Progenitor cell of endocrine pancreas (in vitro differentiated cells): ENCODE data around the gene MIS12. TPM values are rescaled to one million over a fixed set of nuclear protein-coding genes. Genes with fewer than 3 reads are reported as not detected.

ENCODE experiments used
- DNase-seq: peaks from one replicate; pipeline ENCODE4 v3.0.0; 2021; ENCODE audit warnings: low spot score; ENCODE audit not compliant: unreplicated experiment
- H3K27ac Mint-ChIP-seq: 2 replicates; pipeline ENCODE4 v1.8.0; 2021; ENCODE audit warnings: mild to moderate bottlenecking, moderate library complexity, mixed read lengths
- H3K27me3 Mint-ChIP-seq: 2 replicates; pipeline ENCODE4 v1.8.0; 2021; ENCODE audit warnings: mixed read lengths
- H3K36me3 Mint-ChIP-seq: 2 replicates; pipeline ENCODE4 v1.8.0; 2022; ENCODE audit warnings: mixed read lengths; ENCODE audit not compliant: insufficient read depth
- H3K4me1 Mint-ChIP-seq: 2 replicates; pipeline ENCODE4 v1.8.0; 2021; ENCODE audit warnings: low read depth, mixed read lengths
- H3K4me3 Mint-ChIP-seq: 2 replicates; pipeline ENCODE4 v1.8.0; 2021; ENCODE audit warnings: low read depth, mild to moderate bottlenecking, moderate library complexity, mixed read lengths
- H3K9me3 Mint-ChIP-seq: 2 replicates; pipeline ENCODE4 v1.8.0; 2021; ENCODE audit warnings: low read depth, mixed read lengths
- total RNA-seq: library from RNA; stranded (reverse); gene quantifications from 2 replicates; pipeline ENCODE4 v1.2.1, GENCODE V29; 2021
- TF ChIP-seq, protein P1 (sequence below): fragments of 200-600 bp; sonication (generic); IDR thresholded peaks from one replicate; pipeline ENCODE4 v1.5.0; 2021; ENCODE audit warnings: antibody characterized with exemption, mild to moderate bottlenecking; ENCODE audit not compliant: unreplicated experiment

MIS12 gene
- total RNA-seq, 1 donor from 2014 or later: 27.4 TPM

DNA sequence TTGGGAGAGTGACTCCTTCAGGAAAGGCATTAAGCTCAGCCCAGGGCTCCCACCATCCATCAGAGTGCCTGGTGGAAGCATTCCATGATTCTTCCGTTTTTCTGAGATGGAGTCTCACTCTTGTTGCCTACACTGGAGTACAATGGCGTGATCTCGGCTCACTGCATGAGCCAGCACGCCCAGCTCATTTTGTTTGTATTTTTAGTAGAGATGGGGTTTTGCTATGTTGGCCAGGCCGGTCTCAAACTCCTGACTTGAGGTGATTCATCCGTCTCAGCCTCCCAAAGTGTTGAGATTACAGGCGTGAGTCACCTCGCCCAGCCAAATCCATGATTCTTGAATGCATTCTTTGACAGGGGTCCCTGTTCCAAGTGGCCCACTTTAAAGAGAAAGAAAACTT, 23.1 kb downstream of the MIS12 start:
- TF ChIP-seq, protein P1, sequence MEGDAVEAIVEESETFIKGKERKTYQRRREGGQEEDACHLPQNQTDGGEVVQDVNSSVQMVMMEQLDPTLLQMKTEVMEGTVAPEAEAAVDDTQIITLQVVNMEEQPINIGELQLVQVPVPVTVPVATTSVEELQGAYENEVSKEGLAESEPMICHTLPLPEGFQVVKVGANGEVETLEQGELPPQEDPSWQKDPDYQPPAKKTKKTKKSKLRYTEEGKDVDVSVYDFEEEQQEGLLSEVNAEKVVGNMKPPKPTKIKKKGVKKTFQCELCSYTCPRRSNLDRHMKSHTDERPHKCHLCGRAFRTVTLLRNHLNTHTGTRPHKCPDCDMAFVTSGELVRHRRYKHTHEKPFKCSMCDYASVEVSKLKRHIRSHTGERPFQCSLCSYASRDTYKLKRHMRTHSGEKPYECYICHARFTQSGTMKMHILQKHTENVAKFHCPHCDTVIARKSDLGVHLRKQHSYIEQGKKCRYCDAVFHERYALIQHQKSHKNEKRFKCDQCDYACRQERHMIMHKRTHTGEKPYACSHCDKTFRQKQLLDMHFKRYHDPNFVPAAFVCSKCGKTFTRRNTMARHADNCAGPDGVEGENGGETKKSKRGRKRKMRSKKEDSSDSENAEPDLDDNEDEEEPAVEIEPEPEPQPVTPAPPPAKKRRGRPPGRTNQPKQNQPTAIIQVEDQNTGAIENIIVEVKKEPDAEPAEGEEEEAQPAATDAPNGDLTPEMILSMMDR: no peak
- Mint-ChIP-seq H3K27me3 (peaks cover 9% of the 10 kb centered on the region), H3K4me1 (peaks cover 3% of the 10 kb centered on the region), H3K4me3 (no peak overlapping the region), H3K27ac (peak overlapping the region; percentile 4), H3K36me3 (no peaks in the 10 kb centered on the region), H3K9me3 (no peaks in the 10 kb centered on the region)
- DNase-seq: no peak

DNA sequence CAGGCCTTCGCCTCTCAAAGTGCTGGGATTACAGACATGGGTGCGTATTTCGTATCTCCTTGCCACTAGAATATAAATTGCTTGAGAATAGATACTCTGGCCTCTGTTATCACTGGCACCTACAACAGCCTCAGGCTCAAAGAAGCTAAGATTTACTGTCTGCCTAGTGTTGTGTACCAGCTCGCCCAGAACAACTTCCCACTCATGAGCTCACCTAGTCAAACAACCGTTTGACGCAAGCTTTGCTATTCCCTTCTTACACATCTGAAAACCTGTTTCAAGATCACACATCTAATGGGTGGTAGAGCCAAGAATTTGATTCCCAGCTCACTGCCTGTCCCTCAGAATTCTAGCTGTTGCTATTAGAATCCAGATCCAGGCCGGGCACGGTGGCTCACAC, 24.4 kb downstream of the MIS12 start:
- Mint-ChIP-seq H3K36me3 (no peaks in the 10 kb centered on the region), H3K4me1 (peaks cover 3% of the 10 kb centered on the region), H3K27me3 (peaks cover 14% of the 10 kb centered on the region), H3K9me3 (no peaks in the 10 kb centered on the region), H3K27ac (no peak overlapping the region), H3K4me3 (no peak overlapping the region)
- DNase-seq: no peak
- TF ChIP-seq, protein P1: no peak

DNA sequence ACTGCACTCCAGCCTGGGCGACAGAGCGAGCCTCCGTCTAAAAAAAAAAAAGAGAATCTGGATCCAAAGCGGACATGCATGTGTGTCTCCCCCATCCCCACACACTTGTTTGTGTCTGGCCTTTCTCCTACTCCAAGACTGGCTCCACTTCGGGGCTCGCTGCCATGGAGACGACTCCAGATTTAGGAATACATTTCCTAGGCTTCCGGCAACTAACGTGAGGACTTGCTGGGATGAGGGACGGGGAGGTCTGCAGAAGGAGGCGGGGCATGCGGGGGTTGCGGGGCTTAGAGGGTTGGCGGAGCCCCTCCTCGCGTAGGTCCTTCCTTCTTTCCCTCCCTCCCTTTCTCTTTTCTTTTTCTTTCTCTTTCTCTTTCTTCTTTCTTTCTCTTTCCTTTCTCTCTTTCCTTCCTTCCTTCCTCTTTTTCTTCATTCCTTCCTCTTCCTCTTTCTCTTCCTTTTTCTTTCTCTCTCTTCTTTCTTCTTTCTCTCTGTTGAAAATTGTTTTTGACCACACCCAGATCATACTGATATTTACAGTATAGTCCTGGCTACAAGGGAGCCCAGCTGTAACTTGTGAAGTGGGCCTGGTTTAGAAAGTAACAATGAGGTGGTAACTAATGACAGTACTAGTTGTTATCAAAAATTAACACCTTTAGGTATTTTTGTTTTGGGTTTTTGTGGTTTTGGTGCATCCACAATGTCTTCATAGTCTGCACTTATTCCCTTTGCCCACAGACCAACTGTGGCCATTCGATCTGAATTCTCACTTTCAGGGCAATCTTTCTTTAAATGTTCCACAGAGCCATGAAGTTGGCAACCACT, 25.2 kb downstream of the MIS12 start:
- Mint-ChIP-seq H3K4me1 (peaks cover 3% of the 10 kb centered on the region), H3K4me3 (no peak overlapping the region), H3K36me3 (no peaks in the 10 kb centered on the region), H3K27me3 (peaks cover 18% of the 10 kb centered on the region), H3K9me3 (no peaks in the 10 kb centered on the region), H3K27ac (no peak overlapping the region)
- DNase-seq: no peak
- TF ChIP-seq, protein P1: no peak

DNA sequence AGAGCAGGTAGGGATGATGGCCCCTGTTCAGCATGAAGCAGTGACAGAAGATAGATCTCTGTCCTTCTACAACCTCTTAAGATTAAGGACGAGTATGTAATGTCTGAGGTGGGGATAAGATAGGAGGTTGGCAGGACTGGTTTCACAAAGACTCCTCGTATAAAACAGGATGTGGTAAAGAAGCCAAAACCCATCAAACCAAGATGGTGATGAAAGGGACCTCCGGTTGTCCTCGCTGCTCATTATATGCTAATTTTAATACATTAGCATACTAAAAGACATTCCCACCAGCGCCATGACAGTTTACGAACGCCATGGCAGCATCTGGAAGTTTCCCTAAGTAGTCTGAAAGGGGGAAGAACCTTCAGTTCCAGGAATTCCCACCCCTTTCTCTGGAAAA, 27.3 kb downstream of the MIS12 start:
- no peak overlapping the region for H3K27ac Mint-ChIP-seq

DNA sequence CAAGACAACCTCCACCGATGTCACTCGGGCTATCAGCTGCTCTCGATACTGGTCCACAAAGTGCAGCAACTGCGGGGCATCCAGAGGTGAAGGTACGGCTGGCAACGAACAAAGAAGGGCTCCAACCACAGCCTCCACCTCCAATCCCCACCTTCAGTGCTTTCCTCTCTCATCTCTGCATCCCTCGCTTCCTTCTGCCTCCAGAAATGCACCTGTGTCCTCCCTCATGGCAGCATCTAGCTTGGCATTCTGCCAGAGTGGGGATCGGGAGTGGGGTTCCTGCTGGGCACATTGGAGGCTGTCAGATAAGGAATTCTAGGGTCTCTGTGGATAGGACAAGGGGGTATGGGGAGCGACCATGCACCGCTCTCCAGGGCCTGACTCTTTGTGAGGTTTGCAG, 28.6 kb downstream of the MIS12 start:
- no peaks in the 10 kb centered on the region for H3K4me1 Mint-ChIP-seq
- TF ChIP-seq, protein P1: no peak
- no peaks in the 10 kb centered on the region for H3K36me3 Mint-ChIP-seq
- H3K27ac Mint-ChIP-seq: no peak overlapping the region
- no peak overlapping the region for H3K4me3 Mint-ChIP-seq
- no peak for DNase-seq
- H3K27me3 Mint-ChIP-seq: peaks cover 25% of the 10 kb centered on the region
- no peaks in the 10 kb centered on the region for H3K9me3 Mint-ChIP-seq

More for the DNA sequence above, 27.3 kb downstream of the MIS12 start:
- peaks cover 3% of the 10 kb centered on the region for H3K4me1 Mint-ChIP-seq
- H3K9me3 Mint-ChIP-seq: no peaks in the 10 kb centered on the region
- TF ChIP-seq, protein P1: no peak
- H3K36me3 Mint-ChIP-seq: no peaks in the 10 kb centered on the region
- H3K27me3 Mint-ChIP-seq: peaks cover 25% of the 10 kb centered on the region
- no peak overlapping the region for H3K4me3 Mint-ChIP-seq
- no peak for DNase-seq
